ENCODE data around the gene CGAS.
"Not testable (repeated sequence)": the region's sequence is repeated elsewhere in the genome, so short reads cannot be mapped to it uniquely, and the experiment has no call there.

Gene CGAS

GRCh38 chr6:73394577-73395354 is 57.3 kb downstream of the CGAS start, which contains the start of gene DDX43:
TSS of gene DDX43 (plus strand) at chr6:73394828. CDS start at chr6:73394906, 78 bp downstream.
- DNase-seq: peak; percentile 35

- DNase-seq: no peak
These were observed 58.8 kb downstream of the CGAS start for GRCh38 chr6:73393278-73393677.

GRCh38 chr6:73392188-73392587 is 59.9 kb downstream of the CGAS start:
- not testable (repeated sequence) for DNase-seq

GRCh38 chr6:73391675-73392074 is 60.4 kb downstream of the CGAS start:
- no peak for DNase-seq

- DNase-seq: no peak
These were observed 62.2 kb downstream of the CGAS start for GRCh38 chr6:73389854-73390253.

- peak; percentile 45 for DNase-seq
These were observed 63.1 kb downstream of the CGAS start for GRCh38 chr6:73388800-73389512.

GRCh38 chr6:73388433-73388799 is 63.7 kb downstream of the CGAS start:
- no peak for DNase-seq

GRCh38 chr6:73382462-73383113 is 69.5 kb downstream of the CGAS start:
- no peak for DNase-seq

- not testable (repeated sequence) for DNase-seq
These were observed 70.6 kb downstream of the CGAS start for GRCh38 chr6:73381531-73381930.

- no peak for DNase-seq
These were observed 74.9 kb downstream of the CGAS start for GRCh38 chr6:73377225-73377624.

- no peak for DNase-seq
These were observed 76.9 kb downstream of the CGAS start for GRCh38 chr6:73375216-73375615.

Data from activated CD4-positive, alpha-beta T cell treated with anti-CD3 and anti-CD28 coated beads, Interleukin-2, amount 50 U/mL, for 1 hour (primary cell).